GM12892 (cell line): ENCODE results near the gene FGD4.

Source experiments
- POLR2A ChIP-seq: IDR thresholded peaks from 2 replicates; pipeline ENCODE4 v1.6.1; 2011; ENCODE audit warnings: low read depth, low read length, control low read depth
- POLR2AphosphoS5 ChIP-seq: IDR thresholded peaks from 2 replicates; pipeline ENCODE4 v1.6.1; 2011; ENCODE audit warnings: low read depth, low read length, control low read depth
- TAF1 ChIP-seq: IDR thresholded peaks from 2 replicates; pipeline ENCODE4 v1.6.1; 2011; ENCODE audit warnings: low read depth, mild to moderate bottlenecking, control low read depth, low read length, borderline replicate concordance

DNA sequence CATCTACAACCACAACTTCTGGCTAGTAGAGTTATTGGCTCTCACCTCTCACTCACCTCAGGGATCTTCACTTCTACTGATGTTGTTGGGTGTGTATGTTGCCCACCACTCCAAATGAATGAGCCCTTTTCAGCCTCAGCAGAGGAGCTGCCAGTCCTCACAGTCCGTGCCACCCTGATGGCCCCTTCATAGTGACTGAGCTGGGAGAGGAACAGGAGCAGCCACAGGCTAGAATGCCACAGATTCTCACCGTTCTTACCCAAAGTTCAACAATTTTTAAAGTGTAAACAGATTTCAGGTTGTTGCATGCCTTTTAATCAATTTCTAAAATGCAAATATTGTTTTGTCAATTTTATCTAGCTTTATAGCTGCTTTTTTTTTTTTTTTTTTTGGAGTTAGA, 205.2 kb downstream of the FGD4 start:
- no peak for TF ChIP-seq POLR2AphosphoS5
- no peak for TF ChIP-seq POLR2A
- TF ChIP-seq TAF1 = no peak
